B cell (primary cell): ENCODE results near the gene MED20. TPM values are rescaled to one million over a fixed set of nuclear protein-coding genes. Genes with fewer than 3 reads are reported as not detected.
"Not testable (repeated sequence)": the region's sequence is repeated elsewhere in the genome, so short reads cannot be mapped to it uniquely, and the experiment has no call there.

Experiments used
- ATAC-seq: fragments of 200-7000 bp; cut with Tn5 transposase; one replicate; pipeline ENCODE4 v1.10.0; 2021; ENCODE audit warnings: low read depth, mild to moderate bottlenecking, moderate number of reproducible peaks, moderate library complexity
- CTCF ChIA-PET: fragments of 350-600 bp; sonication (Branson Sonifier 250); formaldehyde crosslinking; loops from one replicate; lab custom pipeline; 2021; ENCODE audit warnings: antibody characterized with exemption, inconsistent platforms; lab: Charles Lee
- POLR2A ChIA-PET: fragments of 350-600 bp; sonication (Branson Sonifier 250); formaldehyde crosslinking; loops from one replicate; lab custom pipeline; 2021; ENCODE audit warnings: antibody characterized with exemption; lab: Charles Lee
- DNase-seq: peaks from one replicate; pipeline ENCODE4 v3.0.0; 2013
- H2AFZ ChIP-seq: 2 replicates; pipeline ENCODE4 v1.6.1; 2012; ENCODE audit warnings: mild to moderate bottlenecking, low read depth, low read length; ENCODE audit not compliant: insufficient read depth, poor library complexity, severe bottlenecking
- H3K27ac ChIP-seq, 2 donors: 1 replicate in 1 of 2; 2 replicates in 1 of 2; pipeline ENCODE4 v1.5.1; 2012 to 2013; ENCODE audit warnings: low read length in 2 of 2, mild to moderate bottlenecking in 2 of 2, moderate library complexity in 1 of 2
- H3K27me3 ChIP-seq, 4 experiments: fragments of 200-600 bp in 1 of 4; sonication (generic) in 1 of 4; replicated peaks in 1 of 4; 1 replicate in 2 of 4; 2 replicates in 2 of 4; pipeline versions ENCODE4 v1.6.1 to v1.7.0; 2013 to 2016; ENCODE audit warnings: low read length in 3 of 4, mild to moderate bottlenecking in 2 of 4, mixed read lengths in 1 of 4, moderate library complexity in 1 of 4; ENCODE audit not compliant: insufficient read depth in 4 of 4, control insufficient read depth in 3 of 4; ENCODE audit errors: control extremely low read depth in 1 of 4
- H3K36me3 ChIP-seq, 2 experiments: replicated peaks in 1 of 2; 1 replicate in 1 of 2; 2 replicates in 1 of 2; pipeline versions ENCODE4 v1.6.1 to v1.7.1; 2013; ENCODE audit warnings: low read length in 1 of 2; ENCODE audit not compliant: insufficient read depth in 2 of 2, control insufficient read depth in 1 of 2; ENCODE audit errors: control extremely low read depth in 1 of 2, extremely low read depth in 1 of 2
- H3K4me1 ChIP-seq, 2 donors: fragments of 200-600 bp in 1 of 2; sonication (generic) in 1 of 2; 1 replicate in 1 of 2; 2 replicates in 1 of 2; pipeline versions ENCODE4 v1.5.1 to v1.6.1; 2013 to 2017; ENCODE audit warnings: low read length in 2 of 2; ENCODE audit not compliant: control insufficient read depth in 2 of 2, insufficient read depth in 2 of 2
- H3K4me2 ChIP-seq: replicated peaks from 2 replicates; pipeline ENCODE3; 2012; ENCODE audit warnings: mild to moderate bottlenecking, low read depth, low read length; ENCODE audit not compliant: poor library complexity, severe bottlenecking
- H3K4me3 ChIP-seq, 5 experiments: fragments of 200-600 bp in 1 of 5; sonication (generic) in 1 of 5; 1 replicate in 3 of 5; 2 replicates in 2 of 5; pipeline versions ENCODE4 v1.5.1 to v1.7.0; 2011 to 2016; ENCODE audit warnings: low read length in 4 of 5, mild to moderate bottlenecking in 4 of 5, low read depth in 2 of 5, control low read depth in 1 of 5, moderate library complexity in 1 of 5; ENCODE audit not compliant: insufficient read depth in 1 of 5; ENCODE audit errors: control extremely low read depth in 1 of 5, extremely low read depth in 1 of 5
- H3K79me2 ChIP-seq: fragments of 200-600 bp; sonication (generic); one replicate; pipeline ENCODE4 v1.6.0; 2016; ENCODE audit warnings: low read length; ENCODE audit not compliant: control insufficient read depth, insufficient read depth
- H3K9ac ChIP-seq: fragments of 200-600 bp; sonication (generic); 2 replicates; pipeline ENCODE4 v1.6.1; 2017; ENCODE audit warnings: mild to moderate bottlenecking, low read length, moderate library complexity
- H3K9me3 ChIP-seq, 3 donors: one replicate each; pipeline versions ENCODE4 v1.6.1 to v1.7.1; 2013; ENCODE audit warnings: low read length in 2 of 3; ENCODE audit not compliant: control insufficient read depth in 2 of 3, insufficient read depth in 1 of 3; ENCODE audit errors: control extremely low read depth in 1 of 3
- H4K20me1 ChIP-seq: 2 replicates; pipeline ENCODE4 v1.6.0; 2012; ENCODE audit warnings: mild to moderate bottlenecking, low read length; ENCODE audit not compliant: insufficient read depth, control insufficient read depth, poor library complexity, severe bottlenecking
- H3K27ac Mint-ChIP-seq: one replicate; pipeline ENCODE4 v1.8.0; 2021; ENCODE audit warnings: mixed read lengths
- H3K27me3 Mint-ChIP-seq: one replicate; pipeline ENCODE4 v1.8.0; 2021; ENCODE audit warnings: mixed read lengths
- H3K4me1 Mint-ChIP-seq: one replicate; pipeline ENCODE4 v1.8.0; 2021; ENCODE audit warnings: mixed read lengths
- H3K4me3 Mint-ChIP-seq: one replicate; pipeline ENCODE4 v1.8.0; 2021; ENCODE audit warnings: mixed read lengths
- H3K9me3 Mint-ChIP-seq: one replicate; pipeline ENCODE4 v1.8.0; 2022; ENCODE audit warnings: mixed read lengths; ENCODE audit not compliant: insufficient read depth
- CTCF ChIP-seq: fragments of 200-600 bp; IDR thresholded peaks from one replicate; pipeline ENCODE4 v1.8.0; 2022; ENCODE audit warnings: antibody characterized with exemption, mild to moderate bottlenecking
- EZH2 ChIP-seq: IDR thresholded peaks from 2 replicates; pipeline ENCODE4 v1.6.1; 2012; ENCODE audit warnings: borderline replicate concordance, low read depth, mild to moderate bottlenecking, moderate library complexity, low read length; ENCODE audit not compliant: insufficient read depth, poor library complexity, severe bottlenecking
- WGBS: methylation state at CpG from one replicate; pipeline ENCODE4 v1.1.5; 2013; ENCODE audit warnings: missing lambda C conversion rate; ENCODE audit not compliant: insufficient coverage; 5-methylcytosine and 5-hydroxymethylcytosine counted together
- intact Hi-C: fragments of 100-400 bp; cut with micrococcal nuclease; formaldehyde crosslinking; loops from one replicate; pipeline ENCODE4 v1.10.0; 2022
- polyA plus RNA-seq: library from polyadenylated mRNA; depleted of rRNA; stranded (reverse); fragments of >200 nt; gene quantifications from 2 replicates; pipeline ENCODE4 v1.2.3, GENCODE V29; 2012
- total RNA-seq, 2 donors: library from RNA; stranded (reverse); fragments of 120-200 nt in 1 of 2; gene quantifications; 1 replicate in 1 of 2; 2 replicates in 1 of 2; pipeline versions ENCODE4 v1.2.3 to v1.2.4, GENCODE V29; 2013 to 2022

Gene MED20
- total and polyA plus RNA-seq, 2 donors (not counting 1 experiment from before 2014, with no cell fraction given) = 4.6 to 18.2 TPM

- not testable (repeated sequence) for H3K27me3 Mint-ChIP-seq, DNase-seq, H3K27ac ChIP-seq, H3K9ac ChIP-seq, ATAC-seq, H3K4me3 Mint-ChIP-seq, H2AFZ ChIP-seq, H3K4me2 ChIP-seq, H3K9me3 Mint-ChIP-seq, H3K36me3 ChIP-seq, H3K27ac Mint-ChIP-seq, H3K27me3 ChIP-seq, H3K9me3 ChIP-seq, H3K4me3 ChIP-seq
- Histone ChIP-seq H3K79me2 (peaks cover 79% of the 10 kb centered on the region), H3K4me1 (peaks cover 40 to 44% of the 10 kb centered on the region in 2 donors), H4K20me1 (peaks cover 97% of the 10 kb centered on the region)
- ChIA-PET POLR2A (interaction anchor here (0.7 to 0.8 kb wide), 4 partner anchors 18 to 45 kb away, joined by 3 to 8 read pairs (median 4); no protein-coding TSS in a partner anchor), CTCF (interaction anchor here (1.7 to 12.5 kb wide), 2 partner anchors 22 to 102 kb away, joined by 7 to 263 read pairs; partner anchors contain the start of genes BYSL, MED20 and TAF8)
- intact Hi-C loops = loop anchor here (5.0 kb wide), 1 partner anchor 34 kb away; no protein-coding TSS in a partner anchor
- 76% methylated on average over 3 of the region's 14 CpGs for WGBS
- peaks cover 41% of the 10 kb centered on the region for H3K4me1 Mint-ChIP-seq
These were observed 21.9 kb upstream of the MED20 start for GRCh38 chr6:41942882-41943281.

GRCh38 chr6:41942067-41942851 lies 21.3 kb upstream of the MED20 start:
- peak overlapping the region; percentile 60 for H2AFZ ChIP-seq
- ChIA-PET CTCF (interaction anchor here (1.7 to 12.5 kb wide), 2 partner anchors 21 to 103 kb away, joined by 7 to 263 read pairs; partner anchors contain the start of genes BYSL, MED20 and TAF8), POLR2A (interaction anchor here (0.6 to 0.8 kb wide), 6 partner anchors 17 to 108 kb away, joined by 3 to 8 read pairs (median 4); partner anchors contain the start of gene TAF8)
- DNase-seq (no peak), ATAC-seq (no peak)
- intact Hi-C loops = loop anchor here (5.0 kb wide), 1 partner anchor 35 kb away; no protein-coding TSS in a partner anchor
- peaks cover 97% of the 10 kb centered on the region for H4K20me1 ChIP-seq
- H3K27ac Mint-ChIP-seq = peak overlapping the region; percentile 83
- no peaks in the 10 kb centered on the region for H3K27me3 Mint-ChIP-seq
- no peaks in the 10 kb centered on the region for H3K9me3 ChIP-seq
- peaks cover 45% of the 10 kb centered on the region for H3K4me1 Mint-ChIP-seq
- TF ChIP-seq CTCF = no peak
- no peak for TF ChIP-seq EZH2
- H3K79me2 ChIP-seq = peaks cover 79% of the 10 kb centered on the region
- peaks cover 0 to 5% of the 10 kb centered on the region in 2 experiments for H3K36me3 ChIP-seq
- H3K4me3 Mint-ChIP-seq = peak overlapping the region; percentile 85
- no peaks in the 10 kb centered on the region for H3K27me3 ChIP-seq
- H3K4me3 ChIP-seq = peak overlapping the region; percentile 44 to 77 (median 71)
- peaks cover 46 to 50% of the 10 kb centered on the region in 2 donors for H3K4me1 ChIP-seq
- no peaks in the 10 kb centered on the region for H3K9me3 Mint-ChIP-seq
- H3K9ac ChIP-seq = peak overlapping the region; percentile 85
- WGBS = 29% methylated on average over 11 of the region's 20 CpGs
- H3K27ac ChIP-seq = peak overlapping the region; percentile 10 to 68
- peak overlapping the region; percentile 97 for H3K4me2 ChIP-seq
